Activated T-helper 2 cell treated with anti-CD3 and anti-CD28 coated beads, Interferon-gamma antibody, Interleukin-2, Interleukin-4, amounts not matched to agents 10 μg/mL and 5 μg/mL and 100 μg/mL, durations not matched to agents 14 hours and 24 hours and 36 hours (primary cell): ENCODE measurements around the gene DSTYK. TPM values are rescaled to one million over a fixed set of nuclear protein-coding genes. Genes with fewer than 3 reads are reported as not detected.

Experiments used
- DNase-seq: peaks from one replicate; pipeline ENCODE4 v3.0.0; 2021; ENCODE audit warnings: low spot score
- H3K27ac Mint-ChIP-seq: one replicate; pipeline ENCODE4 v1.8.0; 2021; ENCODE audit warnings: mixed read lengths
- H3K27me3 Mint-ChIP-seq: one replicate; pipeline ENCODE4 v1.8.0; 2021; ENCODE audit warnings: low read depth, mixed read lengths
- H3K36me3 Mint-ChIP-seq: one replicate; pipeline ENCODE4 v1.8.0; 2021; ENCODE audit warnings: low read depth, mixed read lengths
- H3K4me1 Mint-ChIP-seq: one replicate; pipeline ENCODE4 v1.8.0; 2021; ENCODE audit warnings: low read depth, mixed read lengths
- H3K4me3 Mint-ChIP-seq: one replicate; pipeline ENCODE4 v1.8.0; 2021; ENCODE audit warnings: low read depth, mild to moderate bottlenecking, moderate library complexity, mixed read lengths
- H3K9me3 Mint-ChIP-seq: one replicate; pipeline ENCODE4 v1.8.0; 2021; ENCODE audit warnings: mixed read lengths
- intact Hi-C: fragments of 100-400 bp; cut with micrococcal nuclease; formaldehyde crosslinking; loops from one replicate; pipeline ENCODE4 v1.15.1; 2023
- total RNA-seq: library from RNA; stranded (reverse); gene quantifications from 2 replicates; pipeline ENCODE4 v1.2.3, GENCODE V29; 2022

Gene DSTYK
- total RNA-seq, 1 donor from 2014 or later = 27.3 TPM

- Mint-ChIP-seq H3K36me3 (peaks cover 20% of the 10 kb centered on the region), H3K27ac (peak overlapping the region; percentile 99), H3K27me3 (no peaks in the 10 kb centered on the region), H3K4me3 (peak overlapping the region; percentile 98), H3K9me3 (no peaks in the 10 kb centered on the region), H3K4me1 (peaks cover 35% of the 10 kb centered on the region)
- intact Hi-C loops = loop anchor here (1.0 kb wide), 4 partner anchors 19 to 134 kb away; partner anchors contain the start of gene DSTYK
- no peak for DNase-seq
Measured at GRCh38 chr1:205122489-205122882, 89.0 kb downstream of the DSTYK start.

GRCh38 chr1:205121660-205122488 lies 89.6 kb downstream of the DSTYK start, which contains the start of gene RBBP5:
Gene RBBP5, minus strand, starts transcription at chr1:205121978. Its CDS starts 105 bp downstream, at chr1:205121873.
- Mint-ChIP-seq H3K4me3 (peak within 1 kb of the TSS; percentile 98), H3K36me3 (peaks cover 22% of the 10 kb centered on the region), H3K9me3 (no peaks in the 10 kb centered on the region), H3K4me1 (peaks cover 35% of the 10 kb centered on the region), H3K27me3 (no peaks in the 10 kb centered on the region), H3K27ac (peak within 1 kb of the TSS; percentile 99)
- intact Hi-C loops = loop anchor here (1.0 kb wide), 4 partner anchors 19 to 134 kb away; partner anchors contain the start of gene DSTYK
- peak; percentile 90 for DNase-seq

GRCh38 chr1:205118752-205119151 lies 92.8 kb downstream of the DSTYK start:
- Mint-ChIP-seq H3K4me1 (peaks cover 33% of the 10 kb centered on the region), H3K4me3 (no peak overlapping the region), H3K36me3 (peaks cover 32% of the 10 kb centered on the region), H3K27ac (peak overlapping the region; percentile 11), H3K9me3 (no peaks in the 10 kb centered on the region), H3K27me3 (no peaks in the 10 kb centered on the region)
- DNase-seq = no peak
- intact Hi-C loops = no loop called here

GRCh38 chr1:205111354-205111753 lies 100.1 kb downstream of the DSTYK start:
- no peaks in the 10 kb centered on the region for H3K27me3 Mint-ChIP-seq
- no peak for DNase-seq
- H3K36me3 Mint-ChIP-seq = peaks cover 46% of the 10 kb centered on the region
- H3K27ac Mint-ChIP-seq = no peak overlapping the region
- intact Hi-C loops = no loop called here
- H3K9me3 Mint-ChIP-seq = no peaks in the 10 kb centered on the region
- no peak overlapping the region for H3K4me3 Mint-ChIP-seq
- peaks cover 4% of the 10 kb centered on the region for H3K4me1 Mint-ChIP-seq

GRCh38 chr1:205109711-205110110 lies 101.8 kb downstream of the DSTYK start:
- H3K36me3 Mint-ChIP-seq = peaks cover 54% of the 10 kb centered on the region
- H3K4me3 Mint-ChIP-seq = no peak overlapping the region
- H3K9me3 Mint-ChIP-seq = no peaks in the 10 kb centered on the region
- no peak for DNase-seq
- intact Hi-C loops = no loop called here
- no peak overlapping the region for H3K27ac Mint-ChIP-seq
- H3K27me3 Mint-ChIP-seq = no peaks in the 10 kb centered on the region
- peaks cover 2% of the 10 kb centered on the region for H3K4me1 Mint-ChIP-seq

- DNase-seq = no peak
- Mint-ChIP-seq H3K4me3 (no peak overlapping the region), H3K27me3 (no peaks in the 10 kb centered on the region), H3K9me3 (no peaks in the 10 kb centered on the region), H3K4me1 (peaks cover 2% of the 10 kb centered on the region), H3K36me3 (peaks cover 56% of the 10 kb centered on the region), H3K27ac (no peak overlapping the region)
- intact Hi-C loops = no loop called here
Measured at GRCh38 chr1:205109269-205109668, 102.2 kb downstream of the DSTYK start.

GRCh38 chr1:205108464-205108863 lies 103.0 kb downstream of the DSTYK start:
- H3K27ac Mint-ChIP-seq = no peak overlapping the region
- peaks cover 61% of the 10 kb centered on the region for H3K36me3 Mint-ChIP-seq
- H3K9me3 Mint-ChIP-seq = no peaks in the 10 kb centered on the region
- H3K27me3 Mint-ChIP-seq = no peaks in the 10 kb centered on the region
- H3K4me1 Mint-ChIP-seq = peaks cover 2% of the 10 kb centered on the region
- intact Hi-C loops = no loop called here
- no peak for DNase-seq
- no peak overlapping the region for H3K4me3 Mint-ChIP-seq

GRCh38 chr1:205107327-205107726 lies 104.2 kb downstream of the DSTYK start:
- H3K27me3 Mint-ChIP-seq = no peaks in the 10 kb centered on the region
- H3K9me3 Mint-ChIP-seq = no peaks in the 10 kb centered on the region
- intact Hi-C loops = no loop called here
- H3K27ac Mint-ChIP-seq = no peak overlapping the region
- H3K4me1 Mint-ChIP-seq = peaks cover 2% of the 10 kb centered on the region
- DNase-seq = no peak
- no peak overlapping the region for H3K4me3 Mint-ChIP-seq
- H3K36me3 Mint-ChIP-seq = peaks cover 64% of the 10 kb centered on the region

GRCh38 chr1:205102404-205102803 lies 109.1 kb downstream of the DSTYK start:
- no peaks in the 10 kb centered on the region for H3K27me3 Mint-ChIP-seq
- no peak overlapping the region for H3K4me3 Mint-ChIP-seq
- H3K4me1 Mint-ChIP-seq = peaks cover 2% of the 10 kb centered on the region
- H3K27ac Mint-ChIP-seq = no peak overlapping the region
- intact Hi-C loops = no loop called here
- H3K36me3 Mint-ChIP-seq = peaks cover 82% of the 10 kb centered on the region
- no peaks in the 10 kb centered on the region for H3K9me3 Mint-ChIP-seq
- no peak for DNase-seq

GRCh38 chr1:205098242-205098641 lies 113.3 kb downstream of the DSTYK start:
- intact Hi-C loops = no loop called here
- no peaks in the 10 kb centered on the region for H3K9me3 Mint-ChIP-seq
- peaks cover 2% of the 10 kb centered on the region for H3K4me1 Mint-ChIP-seq
- DNase-seq = no peak
- H3K27me3 Mint-ChIP-seq = no peaks in the 10 kb centered on the region
- peaks cover 82% of the 10 kb centered on the region for H3K36me3 Mint-ChIP-seq
- no peak overlapping the region for H3K27ac Mint-ChIP-seq
- H3K4me3 Mint-ChIP-seq = no peak overlapping the region

- no peak for DNase-seq
- intact Hi-C loops = no loop called here
- Mint-ChIP-seq H3K27ac (no peak overlapping the region), H3K36me3 (peaks cover 73% of the 10 kb centered on the region), H3K4me3 (no peak overlapping the region), H3K9me3 (no peaks in the 10 kb centered on the region), H3K27me3 (no peaks in the 10 kb centered on the region), H3K4me1 (peaks cover 2% of the 10 kb centered on the region)
Measured at GRCh38 chr1:205095422-205095821, 116.1 kb downstream of the DSTYK start.
